ENCODE data around the gene MYOM1.

MYOM1 gene

GRCh38 chr18:3111523-3112240 lies 108.1 kb downstream of the MYOM1 start:
- TF ChIP-seq, protein P1, sequence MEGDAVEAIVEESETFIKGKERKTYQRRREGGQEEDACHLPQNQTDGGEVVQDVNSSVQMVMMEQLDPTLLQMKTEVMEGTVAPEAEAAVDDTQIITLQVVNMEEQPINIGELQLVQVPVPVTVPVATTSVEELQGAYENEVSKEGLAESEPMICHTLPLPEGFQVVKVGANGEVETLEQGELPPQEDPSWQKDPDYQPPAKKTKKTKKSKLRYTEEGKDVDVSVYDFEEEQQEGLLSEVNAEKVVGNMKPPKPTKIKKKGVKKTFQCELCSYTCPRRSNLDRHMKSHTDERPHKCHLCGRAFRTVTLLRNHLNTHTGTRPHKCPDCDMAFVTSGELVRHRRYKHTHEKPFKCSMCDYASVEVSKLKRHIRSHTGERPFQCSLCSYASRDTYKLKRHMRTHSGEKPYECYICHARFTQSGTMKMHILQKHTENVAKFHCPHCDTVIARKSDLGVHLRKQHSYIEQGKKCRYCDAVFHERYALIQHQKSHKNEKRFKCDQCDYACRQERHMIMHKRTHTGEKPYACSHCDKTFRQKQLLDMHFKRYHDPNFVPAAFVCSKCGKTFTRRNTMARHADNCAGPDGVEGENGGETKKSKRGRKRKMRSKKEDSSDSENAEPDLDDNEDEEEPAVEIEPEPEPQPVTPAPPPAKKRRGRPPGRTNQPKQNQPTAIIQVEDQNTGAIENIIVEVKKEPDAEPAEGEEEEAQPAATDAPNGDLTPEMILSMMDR (IDR thresholded peaks at IDR 0.05; ENCODE audit: extremely low read depth, missing control alignments) = no peak
- no peak for DNase-seq (ENCODE audit: low spot score)

GRCh38 chr18:3110034-3110752 lies 109.6 kb downstream of the MYOM1 start:
- DNase-seq (ENCODE audit: low spot score) = no peak
- TF ChIP-seq, protein P1 (IDR thresholded peaks at IDR 0.05; ENCODE audit: extremely low read depth, missing control alignments) = no peak

GRCh38 chr18:3107740-3108151 lies 112.0 kb downstream of the MYOM1 start:
- no peak for DNase-seq (ENCODE audit: low spot score)
- TF ChIP-seq, protein P1 (IDR thresholded peaks at IDR 0.05; ENCODE audit: extremely low read depth, missing control alignments) = no peak

GRCh38 chr18:3104190-3105054 lies 115.3 kb downstream of the MYOM1 start:
- DNase-seq (ENCODE audit: low spot score) = no peak
- TF ChIP-seq, protein P1 (IDR thresholded peaks at IDR 0.05; ENCODE audit: extremely low read depth, missing control alignments) = no peak

DNA sequence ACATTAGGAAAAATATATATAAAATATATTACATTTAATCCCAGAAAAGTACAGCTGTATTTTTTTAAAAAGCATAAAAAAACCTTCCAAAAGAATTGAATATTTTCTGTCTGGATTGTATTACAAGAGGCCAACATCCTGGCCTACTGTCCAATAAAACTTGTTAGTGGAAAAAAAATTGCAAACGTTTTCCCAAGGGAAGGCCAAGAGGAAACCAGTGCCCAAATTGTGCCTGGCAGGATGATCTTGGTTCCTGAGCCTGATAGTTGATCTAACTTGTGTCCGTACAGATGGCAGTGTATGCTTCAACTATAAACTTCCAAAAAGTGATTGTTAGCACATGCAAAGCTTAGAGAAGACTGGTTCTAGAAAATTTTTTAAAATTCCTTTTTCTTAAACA lies 116.2 kb downstream of the MYOM1 start:
- DNase-seq (ENCODE audit: low spot score) = no peak
- TF ChIP-seq, protein P1 (IDR thresholded peaks at IDR 0.05; ENCODE audit: extremely low read depth, missing control alignments) = no peak

DNA sequence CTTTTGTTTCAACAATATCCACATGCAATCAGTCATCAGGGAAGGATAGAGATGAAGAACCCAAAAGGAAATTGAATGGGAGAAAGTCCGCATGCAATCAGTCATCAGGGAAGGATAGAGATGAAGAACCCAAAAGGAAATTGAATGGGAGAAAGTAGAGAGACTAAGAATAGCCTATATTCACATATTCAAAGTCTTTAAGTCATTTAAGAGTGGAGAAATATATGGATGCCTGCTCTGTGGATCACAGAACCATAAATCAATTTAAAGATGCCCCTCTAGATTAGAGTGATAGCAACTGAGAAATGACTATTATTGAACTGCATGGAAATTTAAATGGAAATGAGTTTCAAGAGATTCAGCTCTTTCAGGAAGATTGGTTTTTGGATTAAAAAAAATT lies 116.8 kb downstream of the MYOM1 start:
- DNase-seq (ENCODE audit: low spot score) = no peak
- TF ChIP-seq, protein P1 (IDR thresholded peaks at IDR 0.05; ENCODE audit: extremely low read depth, missing control alignments) = no peak
